ENCODE measurements around the gene MEST.
"Not testable (repeated sequence)": the region's sequence is repeated elsewhere in the genome, so short reads cannot be mapped to it uniquely, and the experiment has no call there.

MEST gene

GRCh38 chr7:130527752-130528355 is 36.0 kb downstream of the MEST start:
- DNase-seq: not testable (repeated sequence)

- DNase-seq: no peak
These were observed 37.5 kb downstream of the MEST start for GRCh38 chr7:130529417-130529816.

GRCh38 chr7:130537894-130538293 is 46.0 kb downstream of the MEST start:
- DNase-seq: not testable (repeated sequence)

DNA sequence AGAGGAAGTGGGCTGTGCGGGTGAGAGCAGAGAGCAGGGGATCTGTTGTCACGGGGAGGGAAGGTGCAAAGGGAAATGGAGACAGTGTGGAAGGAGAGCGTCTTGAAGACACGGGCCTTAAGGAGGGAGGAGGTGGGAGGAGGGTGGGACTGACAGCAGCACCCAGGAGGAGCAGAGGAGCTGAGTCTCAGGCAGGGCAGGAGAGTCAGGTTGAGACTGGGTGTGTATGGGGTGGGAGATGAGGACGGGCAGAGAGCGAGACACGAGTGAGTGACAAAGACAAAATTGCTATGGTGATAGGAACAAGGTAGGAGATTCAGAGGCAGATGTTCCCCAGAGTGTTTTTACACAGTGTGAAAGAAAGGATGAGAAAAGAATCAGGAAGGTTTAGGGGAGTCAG is 49.4 kb downstream of the MEST start:
- DNase-seq: not testable (repeated sequence)

- DNase-seq: not testable (repeated sequence)
These were observed 50.4 kb downstream of the MEST start for GRCh38 chr7:130542297-130542696.

DNA sequence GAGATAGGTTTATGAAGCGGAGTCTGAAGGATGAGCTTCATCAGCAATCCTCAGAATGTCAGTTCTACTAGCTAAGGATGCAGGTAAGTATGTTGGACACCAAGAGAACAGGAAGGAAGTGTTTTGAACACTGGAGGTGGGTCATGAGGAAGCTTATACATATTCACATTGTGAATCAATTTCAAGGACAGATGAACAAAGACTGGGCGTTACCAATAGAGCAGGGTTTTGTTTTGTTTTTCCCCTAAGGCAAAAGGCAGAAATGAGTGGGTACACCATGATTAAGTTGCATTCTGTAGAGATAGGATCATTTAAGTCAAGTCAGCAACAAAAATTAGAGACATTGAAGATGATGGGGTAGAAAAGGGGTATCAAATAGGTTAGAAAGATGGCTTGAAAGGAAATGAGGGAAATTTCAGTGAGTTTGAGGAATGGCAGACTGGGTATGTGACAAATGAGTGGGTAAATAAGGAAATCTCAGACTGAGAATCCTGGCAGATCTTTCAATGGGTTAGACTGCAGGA is 51.7 kb downstream of the MEST start:
- DNase-seq: no peak

- no peak for DNase-seq
These were observed 52.5 kb downstream of the MEST start for GRCh38 chr7:130544356-130544755.

GRCh38 chr7:130553398-130554029 is 61.6 kb downstream of the MEST start:
- DNase-seq: no peak

DNA sequence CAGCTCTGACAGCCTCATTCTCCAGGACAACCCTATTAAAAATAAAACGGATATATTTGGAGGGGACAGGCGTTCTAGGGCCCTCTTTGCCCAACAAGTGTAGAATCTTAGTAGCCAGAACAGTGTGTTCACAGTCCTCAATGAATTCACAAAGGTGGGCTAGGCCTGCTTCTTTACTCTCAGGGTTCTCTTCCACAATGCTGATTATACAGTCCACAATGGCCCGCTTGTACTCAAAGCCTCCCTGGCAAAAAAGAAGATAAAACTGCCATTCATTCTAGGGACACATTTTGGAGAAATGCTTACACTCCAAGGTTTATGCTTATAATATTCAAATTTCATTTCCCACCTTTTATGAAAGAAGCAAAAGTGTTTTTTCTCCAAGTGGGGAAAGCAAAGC is 62.6 kb downstream of the MEST start:
- DNase-seq: no peak
